Adipocyte (in vitro differentiated cells): Measurements from ENCODE around the gene ZNF592.

Experiments used
- DNase-seq: peaks from one replicate; pipeline ENCODE4 v3.0.0-alpha.2; 2015; ENCODE audit warnings: low read depth
- H3K27me3 ChIP-seq: replicated peaks from 2 replicates; pipeline ENCODE4 v1.7.0; 2013; ENCODE audit warnings: mild to moderate bottlenecking, low read length, moderate library complexity; ENCODE audit not compliant: control insufficient read depth, insufficient read depth
- H3K36me3 ChIP-seq: 2 replicates; pipeline ENCODE4 v1.7.0; 2013; ENCODE audit warnings: low read length, mild to moderate bottlenecking, moderate library complexity; ENCODE audit not compliant: control insufficient read depth, insufficient read depth, severe bottlenecking
- H3K4me1 ChIP-seq: 2 replicates; pipeline ENCODE4 v1.7.0; 2013; ENCODE audit warnings: mild to moderate bottlenecking, low read length, moderate library complexity; ENCODE audit not compliant: control insufficient read depth, insufficient read depth
- H3K4me3 ChIP-seq: 2 replicates; pipeline ENCODE4 v1.7.0; 2013; ENCODE audit warnings: mild to moderate bottlenecking, low read length, moderate library complexity
- H3K9ac ChIP-seq: 2 replicates; pipeline ENCODE4 v1.7.0; 2013; ENCODE audit warnings: mild to moderate bottlenecking, low read length, moderate library complexity
- H3K9me3 ChIP-seq: 2 replicates; pipeline ENCODE4 v1.7.0; 2013; ENCODE audit warnings: mild to moderate bottlenecking, low read length, moderate library complexity; ENCODE audit not compliant: control insufficient read depth

Gene ZNF592

GRCh38 chr15:84811828-84812227 lies 63.4 kb downstream of the ZNF592 start:
- H3K9me3 ChIP-seq, result no peaks in the 10 kb centered on the region
- H3K36me3 ChIP-seq, result peaks cover 3% of the 10 kb centered on the region
- no peak for DNase-seq
- H3K27me3 ChIP-seq, result no peaks in the 10 kb centered on the region
- no peak overlapping the region for H3K9ac ChIP-seq
- no peaks in the 10 kb centered on the region for H3K4me1 ChIP-seq
- no peak overlapping the region for H3K4me3 ChIP-seq

GRCh38 chr15:84812842-84813241 lies 64.5 kb downstream of the ZNF592 start:
- H3K36me3 ChIP-seq, result peaks cover 3% of the 10 kb centered on the region
- no peak for DNase-seq

GRCh38 chr15:84813435-84813834 lies 65.0 kb downstream of the ZNF592 start:
- Histone ChIP-seq H3K4me3 (no peak overlapping the region), H3K9me3 (no peaks in the 10 kb centered on the region), H3K27me3 (no peaks in the 10 kb centered on the region), H3K9ac (no peak overlapping the region), H3K36me3 (peaks cover 3% of the 10 kb centered on the region), H3K4me1 (peaks cover 5% of the 10 kb centered on the region)
- DNase-seq, result no peak

More at GRCh38 chr15:84812842-84813241, 64.5 kb downstream of the ZNF592 start:
- H3K4me3 ChIP-seq, result no peak overlapping the region
- no peaks in the 10 kb centered on the region for H3K9me3 ChIP-seq
- H3K4me1 ChIP-seq, result no peaks in the 10 kb centered on the region
- no peak overlapping the region for H3K9ac ChIP-seq
- no peaks in the 10 kb centered on the region for H3K27me3 ChIP-seq

- Histone ChIP-seq H3K36me3 (no peaks in the 10 kb centered on the region), H3K4me1 (peaks cover 10% of the 10 kb centered on the region), H3K9ac (no peak overlapping the region), H3K9me3 (no peaks in the 10 kb centered on the region), H3K4me3 (no peak overlapping the region), H3K27me3 (no peaks in the 10 kb centered on the region)
- no peak for DNase-seq
These were observed 65.5 kb downstream of the ZNF592 start for GRCh38 chr15:84813931-84814330.

- Histone ChIP-seq H3K9ac (no peak overlapping the region), H3K9me3 (no peaks in the 10 kb centered on the region), H3K4me3 (no peak overlapping the region), H3K4me1 (peaks cover 14% of the 10 kb centered on the region), H3K27me3 (no peaks in the 10 kb centered on the region), H3K36me3 (no peaks in the 10 kb centered on the region)
- no peak for DNase-seq
These were observed 66.5 kb downstream of the ZNF592 start for GRCh38 chr15:84814916-84815315.

DNA sequence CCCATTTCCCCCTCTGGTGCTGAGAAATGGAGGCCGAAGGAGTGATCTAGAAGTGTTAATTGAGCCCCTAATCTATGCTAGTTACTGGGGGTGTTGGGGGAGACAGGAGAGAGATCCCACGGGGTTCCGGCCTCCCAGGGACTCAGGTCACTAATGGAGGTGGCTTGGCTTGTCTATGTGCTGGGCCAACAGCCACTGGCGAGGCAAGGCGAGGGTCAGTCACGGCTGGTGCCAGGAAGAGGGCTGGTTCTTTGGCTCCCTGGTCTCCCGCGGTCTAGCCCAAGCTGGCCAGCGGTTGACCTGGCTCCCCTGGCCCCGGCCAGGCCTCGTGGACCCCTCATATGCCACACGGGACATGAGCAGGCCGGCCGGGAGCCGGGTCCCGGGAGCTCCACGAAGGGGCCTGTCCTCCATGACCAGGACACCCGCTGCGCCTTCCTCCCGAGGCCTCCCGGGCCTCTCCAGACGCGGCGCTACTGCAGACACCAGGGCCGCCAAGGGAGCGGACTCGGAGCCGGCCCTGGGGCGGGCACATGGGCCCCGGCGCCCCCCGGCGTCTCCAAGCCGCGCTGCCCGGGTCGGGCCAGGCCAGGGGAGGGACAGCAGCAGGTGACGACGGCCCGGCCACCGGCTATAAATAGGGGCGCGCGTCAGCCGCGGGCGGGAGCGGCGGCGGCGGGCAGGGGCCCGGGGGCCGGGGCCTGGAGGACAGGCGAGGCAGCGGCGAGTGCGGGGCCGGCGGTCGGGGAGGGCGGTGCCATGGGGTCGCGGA lies 68.5 kb downstream of the ZNF592 start, which contains the start of gene ALPK3:
TSS of gene ALPK3 (plus strand) at position 663 of the 772 bp plus-strand sequence. CDS start at position 760, 97 bp downstream.
- Histone ChIP-seq H3K27me3 (no peaks in the 10 kb centered on the region), H3K4me1 (peaks cover 14% of the 10 kb centered on the region), H3K36me3 (no peaks in the 10 kb centered on the region), H3K9ac (no peak within 1 kb of the TSS), H3K9me3 (no peaks in the 10 kb centered on the region), H3K4me3 (no peak within 1 kb of the TSS)
- no peak for DNase-seq

- H3K9ac ChIP-seq, result no peak overlapping the region
- no peak for DNase-seq
- H3K9me3 ChIP-seq, result no peaks in the 10 kb centered on the region
- no peak overlapping the region for H3K4me3 ChIP-seq
- no peaks in the 10 kb centered on the region for H3K27me3 ChIP-seq
- no peaks in the 10 kb centered on the region for H3K36me3 ChIP-seq
- peaks cover 14% of the 10 kb centered on the region for H3K4me1 ChIP-seq
These were observed 69.2 kb downstream of the ZNF592 start for GRCh38 chr15:84817466-84818081.

DNA sequence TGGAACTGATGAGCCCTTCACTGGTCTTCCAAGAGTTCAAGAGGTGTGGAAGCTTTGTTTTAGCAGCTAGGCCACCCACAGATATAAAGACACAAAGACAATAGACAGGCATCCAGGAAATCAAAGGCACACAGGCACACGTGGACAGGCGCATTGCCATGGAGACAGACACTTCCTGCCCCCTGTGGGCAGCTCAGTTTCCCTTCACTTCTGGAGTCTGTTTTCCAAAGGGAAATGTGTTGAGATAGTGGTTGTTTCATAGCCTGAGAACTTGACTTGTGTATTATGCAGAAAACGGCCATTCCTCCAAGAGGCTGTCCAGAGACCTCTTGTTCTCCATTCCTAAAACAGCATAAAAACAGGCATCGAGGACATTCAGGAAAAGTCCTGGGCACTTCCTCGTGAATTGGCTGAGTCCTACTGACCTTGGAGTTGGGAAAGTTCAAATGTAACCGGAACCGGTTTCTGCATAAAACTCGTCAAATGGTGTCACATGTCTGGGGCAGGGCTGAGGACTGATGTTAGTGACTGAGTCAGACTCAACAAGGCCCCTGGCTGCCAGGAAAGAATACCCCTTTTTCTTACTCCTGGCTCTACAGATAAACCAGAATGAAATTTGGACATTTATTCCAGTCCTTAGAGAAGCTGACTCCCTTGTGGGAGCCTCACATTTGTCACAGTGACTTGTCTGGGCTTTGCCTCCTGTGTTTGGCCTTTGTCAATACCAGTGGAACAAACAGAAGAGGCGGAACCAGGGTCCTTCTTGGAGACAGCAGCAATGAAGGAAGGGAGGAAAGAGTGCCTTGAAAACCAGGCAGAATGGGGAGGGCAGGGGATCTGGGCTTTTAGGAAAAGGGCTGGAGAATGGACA lies 70.1 kb downstream of the ZNF592 start:
- H3K27me3 ChIP-seq, result no peaks in the 10 kb centered on the region
- H3K4me3 ChIP-seq, result no peak overlapping the region
- no peaks in the 10 kb centered on the region for H3K36me3 ChIP-seq
- no peaks in the 10 kb centered on the region for H3K9me3 ChIP-seq
- peaks cover 15% of the 10 kb centered on the region for H3K4me1 ChIP-seq
- H3K9ac ChIP-seq, result no peak overlapping the region
- no peak for DNase-seq

DNA sequence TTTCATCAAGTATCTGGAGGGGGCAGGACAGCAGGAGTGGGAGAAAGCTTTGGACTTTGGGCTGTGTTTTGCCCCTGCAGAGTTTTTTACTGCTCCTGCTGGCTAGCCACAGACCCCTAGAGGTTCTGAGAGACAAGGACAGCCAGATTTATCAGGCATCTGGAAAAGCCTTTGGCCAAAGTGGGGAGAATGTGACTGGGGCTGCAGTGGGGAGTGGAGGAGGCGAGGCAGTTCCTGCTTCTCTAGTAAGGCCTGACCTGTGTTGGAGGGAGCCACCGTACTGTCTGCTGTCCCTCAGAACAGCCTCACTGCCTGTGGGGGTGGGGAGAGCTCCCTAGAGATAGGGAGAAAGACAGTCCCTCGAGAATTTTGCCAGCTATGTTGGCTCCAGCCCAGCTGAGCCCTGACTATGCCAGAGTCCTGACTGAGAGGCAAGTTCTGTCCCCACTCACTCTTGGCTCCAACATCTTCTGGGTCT lies 70.9 kb downstream of the ZNF592 start:
- Histone ChIP-seq H3K4me1 (peaks cover 22% of the 10 kb centered on the region), H3K9ac (no peak overlapping the region), H3K36me3 (no peaks in the 10 kb centered on the region), H3K9me3 (no peaks in the 10 kb centered on the region), H3K4me3 (no peak overlapping the region), H3K27me3 (no peaks in the 10 kb centered on the region)
- no peak for DNase-seq

DNA sequence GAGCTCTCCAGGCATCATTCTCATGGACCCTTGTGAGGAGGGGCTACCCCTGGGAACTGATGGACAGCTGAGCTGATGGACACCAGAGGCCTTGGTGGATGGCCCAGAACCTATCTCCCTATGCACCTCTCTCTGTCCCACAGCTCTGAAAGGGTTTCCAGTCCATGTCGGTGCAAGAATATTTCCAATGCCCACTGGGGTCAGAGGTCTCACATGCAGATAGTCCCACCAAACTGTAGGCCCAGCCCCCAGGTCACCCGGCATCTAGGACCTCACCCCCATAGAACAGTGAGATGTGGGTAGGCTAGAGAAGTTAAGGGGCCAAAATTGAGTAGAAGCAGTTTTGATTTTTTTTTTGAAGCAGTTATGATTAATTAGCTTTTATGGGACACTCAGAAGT lies 71.4 kb downstream of the ZNF592 start:
- H3K4me1 ChIP-seq, result peaks cover 26% of the 10 kb centered on the region
- no peak overlapping the region for H3K9ac ChIP-seq
- no peak for DNase-seq
- H3K36me3 ChIP-seq, result no peaks in the 10 kb centered on the region
- H3K27me3 ChIP-seq, result no peaks in the 10 kb centered on the region
- no peaks in the 10 kb centered on the region for H3K9me3 ChIP-seq
- H3K4me3 ChIP-seq, result no peak overlapping the region

- Histone ChIP-seq H3K9me3 (no peaks in the 10 kb centered on the region), H3K4me1 (peaks cover 39% of the 10 kb centered on the region)
- no peak for DNase-seq
These were observed 73.2 kb downstream of the ZNF592 start for GRCh38 chr15:84821501-84822021.

More at GRCh38 chr15:84821501-84822021, 73.2 kb downstream of the ZNF592 start:
- H3K27me3 ChIP-seq, result no peaks in the 10 kb centered on the region
- no peak overlapping the region for H3K4me3 ChIP-seq
- H3K36me3 ChIP-seq, result no peaks in the 10 kb centered on the region
- no peak overlapping the region for H3K9ac ChIP-seq
